ENCODE results near the gene PDXK. TPM values are rescaled to one million over a fixed set of nuclear protein-coding genes. Genes with fewer than 3 reads are reported as not detected.

Gene PDXK
- total and polyA plus RNA-seq, 2 of the 13 experiments (the other 11 are each of a cell fraction or from before 2014, with no cell fraction given), result 114 to 184 TPM

GRCh38 chr21:43728154-43728466 lies 9.2 kb downstream of the PDXK start:
- in situ Hi-C loops (cut with HindIII; ENCODE audit: extremely low pct_ligation_motif_present, low pct_unique_long_range_greater_than_20kb) (no loop called here), intact Hi-C loops (cut with micrococcal nuclease; ENCODE audit: unreplicated experiment) (no loop called here)
- H3K9ac ChIP-seq (ENCODE audit: insufficient read depth, low read depth, low read length), result peak overlapping the region; percentile 86
- H3K4me3 ChIP-seq (replicated peaks in 1 of 3; ENCODE audit: insufficient read depth in 1 of 3, low read depth in 2 of 3, low read length in 3 of 3), result peak overlapping the region; percentile 75 to 96 (median 82)
- no peak for FAIRE-seq
- H3K4me2 ChIP-seq (ENCODE audit: low read depth, low read length), result peak overlapping the region; percentile 96
- ChIA-PET CTCF (ENCODE audit: low intra/inter-chr PET ratio, low total read pairs) (no interaction called here), POLR2A (interaction anchor here (1.0 to 5.5 kb wide), 16 partner anchors 9 to 118 kb away, joined by 3 to 43 read pairs (median 10); partner anchors contain the start of genes PDXK and RRP1)
- H3K9me3 ChIP-seq (ENCODE audit: low read length), result no peaks in the 10 kb centered on the region
- peaks cover 5 to 15% of the 10 kb centered on the region in 2 experiments; a peak in 4 of 5 replicates for H3K36me3 ChIP-seq (replicated peaks in 1 of 2; ENCODE audit: control insufficient read depth in 1 of 2, insufficient read depth in 2 of 2, low read length in 2 of 2)
- H3K4me1 ChIP-seq (ENCODE audit: insufficient read depth, low read length), result peaks cover 63% of the 10 kb centered on the region
- H3K27ac ChIP-seq (ENCODE audit: extremely low read length, insufficient read depth, low read length), result peak overlapping the region; percentile 93
- peak; percentile 28; the same call in 2 of the 3 replicates for ATAC-seq
- H3K79me2 ChIP-seq (ENCODE audit: insufficient read depth, low read length), result peaks cover 71% of the 10 kb centered on the region
- no peaks in the 10 kb centered on the region; a peak in 1 of 5 replicates for H3K27me3 ChIP-seq (ENCODE audit: control insufficient read depth in 1 of 2, insufficient read depth in 2 of 2, low read length in 2 of 2)
- H4K20me1 ChIP-seq (ENCODE audit: insufficient read depth, low read length), result no peaks in the 10 kb centered on the region
- H2AFZ ChIP-seq (ENCODE audit: low read length), result no peak overlapping the region
- no peak for DNase-seq (ENCODE audit: low spot score)
- BruUV-seq (replicated peaks), result TSS peak; percentile 64
- WGBS (ENCODE audit: low lambda C conversion rate), result 0% methylated on average over 4 of the region's 7 CpGs
- TF ChIP-seq ZNF720 (CRISPR knock-in tag; IDR thresholded peaks at IDR 0.05), result no peak
- TF ChIP-seq ZNF337 (CRISPR knock-in tag; IDR thresholded peaks at IDR 0.05; ENCODE audit: borderline replicate concordance, low read depth), result no peak
- TF ChIP-seq, protein P1, sequence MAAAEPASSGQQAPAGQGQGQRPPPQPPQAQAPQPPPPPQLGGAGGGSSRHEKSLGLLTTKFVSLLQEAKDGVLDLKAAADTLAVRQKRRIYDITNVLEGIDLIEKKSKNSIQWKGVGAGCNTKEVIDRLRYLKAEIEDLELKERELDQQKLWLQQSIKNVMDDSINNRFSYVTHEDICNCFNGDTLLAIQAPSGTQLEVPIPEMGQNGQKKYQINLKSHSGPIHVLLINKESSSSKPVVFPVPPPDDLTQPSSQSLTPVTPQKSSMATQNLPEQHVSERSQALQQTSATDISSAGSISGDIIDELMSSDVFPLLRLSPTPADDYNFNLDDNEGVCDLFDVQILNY (CRISPR knock-in tag; conservative IDR thresholded peaks at IDR 0.05), result no peak
- TF ChIP-seq TSC22D2 (CRISPR knock-in tag; IDR thresholded peaks at IDR 0.05; ENCODE audit: borderline replicate concordance), result no peak
- TF ChIP-seq ZNF33B (CRISPR knock-in tag; IDR thresholded peaks at IDR 0.05), result no peak; the same call in 1 of the 2 replicates
- TF ChIP-seq KAT8 (CRISPR knock-in tag; IDR thresholded peaks at IDR 0.05), result no peak
- no peak for TF ChIP-seq MXD3 (CRISPR knock-in tag; IDR thresholded peaks at IDR 0.05)
- TF ChIP-seq PHF8 (CRISPR knock-in tag; IDR thresholded peaks at IDR 0.05), result no peak
- TF ChIP-seq, protein P2, sequence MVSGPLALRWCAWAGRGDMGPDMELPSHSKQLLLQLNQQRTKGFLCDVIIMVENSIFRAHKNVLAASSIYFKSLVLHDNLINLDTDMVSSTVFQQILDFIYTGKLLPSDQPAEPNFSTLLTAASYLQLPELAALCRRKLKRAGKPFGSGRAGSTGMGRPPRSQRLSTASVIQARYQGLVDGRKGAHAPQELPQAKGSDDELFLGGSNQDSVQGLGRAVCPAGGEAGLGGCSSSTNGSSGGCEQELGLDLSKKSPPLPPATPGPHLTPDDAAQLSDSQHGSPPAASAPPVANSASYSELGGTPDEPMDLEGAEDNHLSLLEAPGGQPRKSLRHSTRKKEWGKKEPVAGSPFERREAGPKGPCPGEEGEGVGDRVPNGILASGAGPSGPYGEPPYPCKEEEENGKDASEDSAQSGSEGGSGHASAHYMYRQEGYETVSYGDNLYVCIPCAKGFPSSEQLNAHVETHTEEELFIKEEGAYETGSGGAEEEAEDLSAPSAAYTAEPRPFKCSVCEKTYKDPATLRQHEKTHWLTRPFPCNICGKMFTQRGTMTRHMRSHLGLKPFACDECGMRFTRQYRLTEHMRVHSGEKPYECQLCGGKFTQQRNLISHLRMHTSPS (CRISPR knock-in tag; IDR thresholded peaks at IDR 0.05; ENCODE audit: low read depth), result no peak; the same call in 1 of the 2 replicates
- no peak for TF ChIP-seq SMC3 (IDR thresholded peaks at IDR 0.05; ENCODE audit: low read length)
- no peak for TF ChIP-seq ZNF83 (CRISPR knock-in tag; IDR thresholded peaks at IDR 0.05; ENCODE audit: borderline replicate concordance)
- TF ChIP-seq, protein P3, sequence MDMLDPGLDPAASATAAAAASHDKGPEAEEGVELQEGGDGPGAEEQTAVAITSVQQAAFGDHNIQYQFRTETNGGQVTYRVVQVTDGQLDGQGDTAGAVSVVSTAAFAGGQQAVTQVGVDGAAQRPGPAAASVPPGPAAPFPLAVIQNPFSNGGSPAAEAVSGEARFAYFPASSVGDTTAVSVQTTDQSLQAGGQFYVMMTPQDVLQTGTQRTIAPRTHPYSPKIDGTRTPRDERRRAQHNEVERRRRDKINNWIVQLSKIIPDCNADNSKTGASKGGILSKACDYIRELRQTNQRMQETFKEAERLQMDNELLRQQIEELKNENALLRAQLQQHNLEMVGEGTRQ (IDR thresholded peaks at IDR 0.05; ENCODE audit: low read depth, low read length), result no peak
- TF ChIP-seq, protein P3 (CRISPR knock-in tag; IDR thresholded peaks at IDR 0.05; ENCODE audit: borderline replicate concordance), result peak; percentile 77; the same call in 1 of the 2 replicates
- no peak for TF ChIP-seq ZSCAN22 (CRISPR knock-in tag; IDR thresholded peaks at IDR 0.05)
- no peak for TF ChIP-seq SIN3A (IDR thresholded peaks at IDR 0.05; ENCODE audit: borderline replicate concordance, low read depth, low read length)
- TF ChIP-seq ZNF574 (CRISPR knock-in tag; IDR thresholded peaks at IDR 0.05), result no peak
- peak; percentile 79; the same call in 1 of the 2 replicates for TF ChIP-seq EED (CRISPR knock-in tag; IDR thresholded peaks at IDR 0.05)
- peak; percentile 62; the same call in 1 of the 2 replicates for TF ChIP-seq NAIF1 (CRISPR knock-in tag; IDR thresholded peaks at IDR 0.05; ENCODE audit: borderline replicate concordance)

All from HepG2 (cell line).